CD4-positive, alpha-beta T cell treated with Interleukin-4 for 1 hour (primary cell): ENCODE data around the gene DUSP22.

Source experiments
- DNase-seq, 2 donors: peaks; one replicate each; pipeline ENCODE4 v3.0.0-alpha.2; 2020 to 2022

Gene DUSP22

GRCh38 chr6:311679-312220 lies 19.5 kb downstream of the DUSP22 start:
- DNase-seq = peak in 1 of 2 donors; percentile 34

GRCh38 chr6:313087-313486 lies 20.8 kb downstream of the DUSP22 start:
- DNase-seq = peak; percentile 35 to 56

GRCh38 chr6:313917-314316 lies 21.6 kb downstream of the DUSP22 start:
- DNase-seq = no peak

- DNase-seq = no peak
These were observed 22.1 kb downstream of the DUSP22 start for GRCh38 chr6:314377-314776.

- DNase-seq = no peak
These were observed 22.9 kb downstream of the DUSP22 start for GRCh38 chr6:315226-315625.

- no peak for DNase-seq
These were observed 23.9 kb downstream of the DUSP22 start for GRCh38 chr6:315921-316752.

GRCh38 chr6:316753-317038 lies 24.4 kb downstream of the DUSP22 start:
- no peak for DNase-seq

- DNase-seq = no peak
These were observed 24.8 kb downstream of the DUSP22 start for GRCh38 chr6:317060-317447.

- no peak for DNase-seq
These were observed 25.3 kb downstream of the DUSP22 start for GRCh38 chr6:317448-318144.

GRCh38 chr6:318243-318890 lies 26.1 kb downstream of the DUSP22 start:
- DNase-seq = no peak

- DNase-seq = no peak
These were observed 27.2 kb downstream of the DUSP22 start for GRCh38 chr6:319177-320131.

GRCh38 chr6:320351-321157 lies 28.3 kb downstream of the DUSP22 start:
- no peak for DNase-seq

GRCh38 chr6:321158-321438 lies 28.8 kb downstream of the DUSP22 start:
- no peak for DNase-seq

GRCh38 chr6:321536-322258 lies 29.4 kb downstream of the DUSP22 start:
- no peak for DNase-seq

- no peak for DNase-seq
These were observed 30.1 kb downstream of the DUSP22 start for GRCh38 chr6:322259-322930.

GRCh38 chr6:322940-323729 lies 30.8 kb downstream of the DUSP22 start:
- DNase-seq = no peak

GRCh38 chr6:323730-324088 lies 31.4 kb downstream of the DUSP22 start:
- no peak for DNase-seq

- DNase-seq = no peak
These were observed 31.9 kb downstream of the DUSP22 start for GRCh38 chr6:324116-324728.

- DNase-seq = no peak
These were observed 32.4 kb downstream of the DUSP22 start for GRCh38 chr6:324729-325125.
